ENCODE results near the gene PLA2G1B.

The PLA2G1B gene

GRCh38 chr12:120358412-120359100 is 31.0 kb upstream of the PLA2G1B start:
- no peak for DNase-seq (ENCODE audit: low spot score)
- no peak for TF ChIP-seq CTCF (IDR thresholded peaks at IDR 0.05; ENCODE audit: extremely low read depth, missing control alignments)

- DNase-seq (ENCODE audit: low spot score): no peak
- TF ChIP-seq CTCF (IDR thresholded peaks at IDR 0.05; ENCODE audit: extremely low read depth, missing control alignments): no peak
Measured at GRCh38 chr12:120357104-120357503, 29.5 kb upstream of the PLA2G1B start.

- DNase-seq (ENCODE audit: low spot score): peak; percentile 91
- TF ChIP-seq CTCF (IDR thresholded peaks at IDR 0.05; ENCODE audit: extremely low read depth, missing control alignments): peak; percentile 89
Measured at GRCh38 chr12:120356567-120357030, 29.0 kb upstream of the PLA2G1B start.

- no peak for DNase-seq (ENCODE audit: low spot score)
- TF ChIP-seq CTCF (IDR thresholded peaks at IDR 0.05; ENCODE audit: extremely low read depth, missing control alignments): no peak
Measured at GRCh38 chr12:120353556-120354317, 26.2 kb upstream of the PLA2G1B start.

- DNase-seq (ENCODE audit: low spot score): no peak
- TF ChIP-seq CTCF (IDR thresholded peaks at IDR 0.05; ENCODE audit: extremely low read depth, missing control alignments): no peak
Measured at GRCh38 chr12:120353136-120353535, 25.6 kb upstream of the PLA2G1B start.

GRCh38 chr12:120352117-120352516 is 24.5 kb upstream of the PLA2G1B start:
- no peak for DNase-seq (ENCODE audit: low spot score)

More at GRCh38 chr12:120352117-120352516, 24.5 kb upstream of the PLA2G1B start:
- TF ChIP-seq CTCF (IDR thresholded peaks at IDR 0.05; ENCODE audit: extremely low read depth, missing control alignments): no peak

Measured in GM20000 (cell line).